ENCODE results near the gene RNF141.

DNA sequence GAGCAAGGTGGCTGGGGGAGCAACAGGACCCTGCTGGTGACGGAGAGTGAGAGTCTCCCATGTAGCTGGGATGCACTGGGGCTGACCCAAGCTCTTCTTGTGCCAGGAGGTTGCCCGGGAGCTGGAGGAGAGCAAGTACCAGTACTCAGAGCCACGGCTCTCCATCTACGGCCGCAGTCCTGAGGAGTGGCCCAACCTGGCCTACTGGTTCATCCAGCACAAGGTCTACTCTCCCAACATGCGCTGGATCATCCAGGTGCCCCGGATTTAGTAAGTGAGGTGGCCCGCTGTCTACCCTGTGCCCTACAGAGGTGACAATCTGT is 45.6 kb downstream of the RNF141 start:
- TF ChIP-seq SMC3 (conservative IDR thresholded peaks at IDR 0.05; ENCODE audit: poor library complexity) (no peak), CTCF (IDR thresholded peaks at IDR 0.05; ENCODE audit: poor library complexity, severe bottlenecking) (no peak)

All from neural cell (in vitro differentiated cells).